Stimulated activated naive CD4-positive, alpha-beta T cell treated with Interleukin-2 at 50 U/mL for 16 hours (primary cell): Measurements from ENCODE around the gene PIAS4.

Experiments used
- DNase-seq: peaks from one replicate; lab custom pipeline; 2025; lab: John Stamatoyannopoulos, UW

PIAS4 gene

GRCh38 chr19:4077800-4078684 lies 70.5 kb downstream of the PIAS4 start:
- peak; percentile 42 for DNase-seq

DNA sequence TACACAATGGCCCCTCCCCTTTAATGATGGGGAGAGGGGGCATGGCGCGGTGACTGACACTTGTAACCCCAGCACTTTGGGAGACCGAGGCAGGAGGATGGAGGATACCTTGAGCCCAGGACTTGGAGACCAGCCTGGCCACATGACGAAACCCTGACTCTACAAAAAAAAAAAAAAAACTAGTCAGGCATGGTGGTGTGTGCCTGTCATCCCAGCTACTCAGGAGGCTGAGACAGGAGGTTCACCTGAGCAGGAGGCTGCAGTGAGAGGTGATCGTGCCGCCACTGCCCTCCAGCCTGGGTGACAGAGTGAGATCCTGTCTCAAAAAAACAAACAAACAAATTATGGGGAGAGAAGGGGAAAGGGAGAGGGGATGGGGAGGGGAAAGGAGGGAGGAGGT lies 72.9 kb downstream of the PIAS4 start:
- DNase-seq, result no peak

DNA sequence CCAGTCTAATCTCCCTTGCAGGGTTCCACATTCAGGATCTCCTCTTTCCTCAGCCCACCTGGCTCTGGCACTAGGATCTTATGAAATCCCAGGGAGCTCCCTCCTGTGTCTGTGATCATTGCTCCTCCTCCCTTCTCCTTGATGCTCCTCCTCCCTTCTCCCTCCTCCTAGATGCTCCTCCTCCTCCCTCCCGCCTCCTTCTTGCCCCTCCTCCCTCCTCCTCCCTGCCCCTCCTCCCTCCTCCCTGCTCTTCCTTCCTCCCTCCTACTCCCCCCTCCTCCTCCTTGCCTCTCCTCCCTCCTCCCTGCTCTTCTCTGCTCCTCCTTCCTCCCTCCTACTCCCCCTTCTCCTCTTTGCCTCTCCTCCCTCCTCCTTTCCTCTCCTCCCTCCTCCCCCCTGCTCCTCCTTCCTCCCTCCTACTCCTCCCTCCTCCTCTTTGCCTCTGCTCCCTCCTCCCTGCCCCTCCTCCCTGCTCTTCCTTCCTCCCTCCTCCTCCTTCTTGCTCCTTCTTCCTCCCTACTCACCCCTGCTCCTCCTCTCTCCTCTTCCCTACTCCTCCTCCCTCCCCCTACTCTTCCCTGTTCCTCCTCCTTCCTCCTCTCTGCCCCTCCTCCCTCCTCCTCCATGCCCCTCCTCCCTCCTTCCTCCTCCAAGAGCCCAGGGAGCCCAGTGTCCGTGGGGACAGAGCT lies 74.0 kb downstream of the PIAS4 start:
- DNase-seq, result no peak

DNA sequence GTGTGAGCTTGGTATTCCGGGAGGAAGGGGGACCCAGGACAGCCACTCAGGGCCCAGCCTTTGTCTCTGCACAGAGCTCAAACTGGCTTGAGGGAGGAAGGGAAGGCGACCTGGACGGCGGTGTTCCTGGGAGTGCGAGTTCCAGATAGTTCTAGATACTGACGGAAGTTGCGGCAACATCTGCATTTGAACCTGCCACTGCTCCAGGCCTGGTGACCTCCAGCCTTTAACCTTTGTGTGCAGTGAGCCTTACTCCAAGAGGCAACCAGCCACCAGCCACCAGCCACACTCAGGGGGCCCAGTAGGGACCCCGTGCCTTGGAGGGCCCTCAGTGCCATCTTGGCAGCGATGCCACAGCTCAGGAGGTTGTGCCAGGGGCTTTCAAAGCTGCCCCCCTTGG lies 74.6 kb downstream of the PIAS4 start:
- DNase-seq, result no peak

DNA sequence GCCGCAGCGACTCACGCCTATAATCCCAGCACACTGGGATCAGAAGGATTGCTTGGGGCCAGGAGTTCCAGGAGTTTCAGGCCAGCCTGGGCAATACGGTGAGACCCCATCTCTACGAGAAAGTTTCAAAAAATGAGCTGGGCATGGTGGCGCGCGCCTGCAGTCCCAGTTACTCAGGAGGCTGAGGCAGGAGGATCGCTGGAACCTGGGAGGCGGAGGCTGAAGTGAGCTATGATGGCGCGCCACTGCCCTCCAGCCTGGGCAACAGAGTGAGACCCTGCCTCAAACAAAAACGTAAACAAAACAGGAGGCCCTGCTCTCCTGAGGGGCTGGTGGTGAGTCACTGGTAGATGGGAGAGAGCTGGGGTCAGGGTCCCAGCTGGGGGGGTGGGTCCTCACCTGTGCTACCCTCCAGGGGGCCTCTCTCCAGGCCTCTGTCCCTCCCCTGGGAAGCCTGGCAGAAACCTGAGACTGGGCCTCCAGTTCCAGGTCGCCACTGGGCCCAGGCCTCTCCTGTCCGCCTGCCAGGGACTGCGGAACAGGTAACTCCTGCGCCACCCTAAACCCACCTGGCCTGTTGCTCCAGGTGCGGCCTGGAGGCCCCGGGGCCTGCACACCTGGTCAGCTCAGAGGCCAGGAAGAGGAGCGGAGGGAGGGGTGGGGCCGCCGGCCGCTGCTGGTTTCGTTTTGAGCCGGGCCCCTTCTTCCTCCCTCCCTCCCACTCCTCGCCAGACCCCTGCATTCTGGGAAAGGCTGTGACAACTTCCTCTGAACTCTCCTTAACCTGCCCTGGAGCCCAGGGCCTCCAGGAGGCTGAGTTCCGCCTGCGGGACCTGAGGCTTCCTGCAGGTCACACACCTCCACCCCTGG lies 76.4 kb downstream of the PIAS4 start:
- DNase-seq, result peak; percentile 24

- DNase-seq, result no peak
These were observed 77.0 kb downstream of the PIAS4 start for GRCh38 chr19:4084547-4084877.

GRCh38 chr19:4086411-4086867 lies 78.9 kb downstream of the PIAS4 start:
- DNase-seq, result no peak

GRCh38 chr19:4087787-4088679 lies 80.5 kb downstream of the PIAS4 start:
- no peak for DNase-seq

DNA sequence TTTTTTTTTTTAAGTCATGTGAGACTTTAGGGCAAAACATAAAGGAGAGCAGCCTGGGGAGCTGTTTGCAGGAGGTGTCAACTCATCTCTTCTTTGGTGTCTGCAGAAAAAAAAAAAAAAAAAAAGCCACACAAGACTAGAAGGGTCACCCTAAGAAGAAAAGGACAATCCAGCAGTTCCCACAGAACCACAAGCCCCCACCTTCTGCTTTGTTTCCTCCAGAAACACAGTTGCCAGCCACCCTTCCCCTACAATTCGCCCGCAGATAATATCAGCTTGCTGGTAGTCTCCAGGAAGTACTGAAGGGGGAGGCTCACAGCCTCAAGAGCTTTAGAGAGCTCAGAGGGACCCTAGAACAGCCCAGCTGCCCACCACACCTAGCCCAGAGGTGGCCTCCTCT lies 81.4 kb downstream of the PIAS4 start:
- DNase-seq, result no peak
